Breast epithelium (tissue), 3 donors: ENCODE results near the gene MRPS14.
"Not testable (repeated sequence)": the region's sequence is repeated elsewhere in the genome, so short reads cannot be mapped to it uniquely, and the experiment has no call there.

Source experiments
- POLR2A ChIP-seq: fragments of 450-650 bp; IDR thresholded peaks from one replicate; pipeline ENCODE4 v1.6.1; 2016; ENCODE audit warnings: antibody characterized with exemption, mild to moderate bottlenecking, moderate library complexity
- TF ChIP-seq, protein P1 (sequence below), 3 donors: fragments of 450-650 bp; IDR thresholded peaks; one replicate each; pipeline ENCODE4 v1.5.1; 2016 to 2017; ENCODE audit warnings: antibody characterized with exemption in 3 of 3, mild to moderate bottlenecking in 3 of 3, moderate library complexity in 3 of 3

GRCh38 chr1:175023922-175024242 lies 657 bp upstream of the MRPS14 start:
- TF ChIP-seq, protein P1, sequence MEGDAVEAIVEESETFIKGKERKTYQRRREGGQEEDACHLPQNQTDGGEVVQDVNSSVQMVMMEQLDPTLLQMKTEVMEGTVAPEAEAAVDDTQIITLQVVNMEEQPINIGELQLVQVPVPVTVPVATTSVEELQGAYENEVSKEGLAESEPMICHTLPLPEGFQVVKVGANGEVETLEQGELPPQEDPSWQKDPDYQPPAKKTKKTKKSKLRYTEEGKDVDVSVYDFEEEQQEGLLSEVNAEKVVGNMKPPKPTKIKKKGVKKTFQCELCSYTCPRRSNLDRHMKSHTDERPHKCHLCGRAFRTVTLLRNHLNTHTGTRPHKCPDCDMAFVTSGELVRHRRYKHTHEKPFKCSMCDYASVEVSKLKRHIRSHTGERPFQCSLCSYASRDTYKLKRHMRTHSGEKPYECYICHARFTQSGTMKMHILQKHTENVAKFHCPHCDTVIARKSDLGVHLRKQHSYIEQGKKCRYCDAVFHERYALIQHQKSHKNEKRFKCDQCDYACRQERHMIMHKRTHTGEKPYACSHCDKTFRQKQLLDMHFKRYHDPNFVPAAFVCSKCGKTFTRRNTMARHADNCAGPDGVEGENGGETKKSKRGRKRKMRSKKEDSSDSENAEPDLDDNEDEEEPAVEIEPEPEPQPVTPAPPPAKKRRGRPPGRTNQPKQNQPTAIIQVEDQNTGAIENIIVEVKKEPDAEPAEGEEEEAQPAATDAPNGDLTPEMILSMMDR (IDR thresholded peaks at IDR 0.05) = not testable (repeated sequence)
- TF ChIP-seq POLR2A = not testable (repeated sequence)
